ENCODE data around the gene PKNOX2.

The PKNOX2 gene, protein sequence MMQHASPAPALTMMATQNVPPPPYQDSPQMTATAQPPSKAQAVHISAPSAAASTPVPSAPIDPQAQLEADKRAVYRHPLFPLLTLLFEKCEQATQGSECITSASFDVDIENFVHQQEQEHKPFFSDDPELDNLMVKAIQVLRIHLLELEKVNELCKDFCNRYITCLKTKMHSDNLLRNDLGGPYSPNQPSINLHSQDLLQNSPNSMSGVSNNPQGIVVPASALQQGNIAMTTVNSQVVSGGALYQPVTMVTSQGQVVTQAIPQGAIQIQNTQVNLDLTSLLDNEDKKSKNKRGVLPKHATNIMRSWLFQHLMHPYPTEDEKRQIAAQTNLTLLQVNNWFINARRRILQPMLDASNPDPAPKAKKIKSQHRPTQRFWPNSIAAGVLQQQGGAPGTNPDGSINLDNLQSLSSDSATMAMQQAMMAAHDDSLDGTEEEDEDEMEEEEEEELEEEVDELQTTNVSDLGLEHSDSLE

GRCh38 chr11:125164422-125165110 is at the start of gene PKNOX2:
TSS of gene PKNOX2 (plus strand) at chr11:125164751. CDS start at chr11:125351306, 186,555 bp downstream.
- TF ChIP-seq, protein P1, sequence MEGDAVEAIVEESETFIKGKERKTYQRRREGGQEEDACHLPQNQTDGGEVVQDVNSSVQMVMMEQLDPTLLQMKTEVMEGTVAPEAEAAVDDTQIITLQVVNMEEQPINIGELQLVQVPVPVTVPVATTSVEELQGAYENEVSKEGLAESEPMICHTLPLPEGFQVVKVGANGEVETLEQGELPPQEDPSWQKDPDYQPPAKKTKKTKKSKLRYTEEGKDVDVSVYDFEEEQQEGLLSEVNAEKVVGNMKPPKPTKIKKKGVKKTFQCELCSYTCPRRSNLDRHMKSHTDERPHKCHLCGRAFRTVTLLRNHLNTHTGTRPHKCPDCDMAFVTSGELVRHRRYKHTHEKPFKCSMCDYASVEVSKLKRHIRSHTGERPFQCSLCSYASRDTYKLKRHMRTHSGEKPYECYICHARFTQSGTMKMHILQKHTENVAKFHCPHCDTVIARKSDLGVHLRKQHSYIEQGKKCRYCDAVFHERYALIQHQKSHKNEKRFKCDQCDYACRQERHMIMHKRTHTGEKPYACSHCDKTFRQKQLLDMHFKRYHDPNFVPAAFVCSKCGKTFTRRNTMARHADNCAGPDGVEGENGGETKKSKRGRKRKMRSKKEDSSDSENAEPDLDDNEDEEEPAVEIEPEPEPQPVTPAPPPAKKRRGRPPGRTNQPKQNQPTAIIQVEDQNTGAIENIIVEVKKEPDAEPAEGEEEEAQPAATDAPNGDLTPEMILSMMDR (conservative IDR thresholded peaks at IDR 0.05) = peak; percentile 88
- TF ChIP-seq ZFX (IDR thresholded peaks at IDR 0.05) = no peak
- peak within 1 kb of the TSS; percentile 42 for H3K27ac ChIP-seq

GRCh38 chr11:125117429-125117828 is 47.1 kb upstream of the PKNOX2 start:
- no peak overlapping the region for H3K27ac ChIP-seq
- TF ChIP-seq, protein P1 (conservative IDR thresholded peaks at IDR 0.05) = no peak
- no peak for TF ChIP-seq ZFX (IDR thresholded peaks at IDR 0.05)

DNA sequence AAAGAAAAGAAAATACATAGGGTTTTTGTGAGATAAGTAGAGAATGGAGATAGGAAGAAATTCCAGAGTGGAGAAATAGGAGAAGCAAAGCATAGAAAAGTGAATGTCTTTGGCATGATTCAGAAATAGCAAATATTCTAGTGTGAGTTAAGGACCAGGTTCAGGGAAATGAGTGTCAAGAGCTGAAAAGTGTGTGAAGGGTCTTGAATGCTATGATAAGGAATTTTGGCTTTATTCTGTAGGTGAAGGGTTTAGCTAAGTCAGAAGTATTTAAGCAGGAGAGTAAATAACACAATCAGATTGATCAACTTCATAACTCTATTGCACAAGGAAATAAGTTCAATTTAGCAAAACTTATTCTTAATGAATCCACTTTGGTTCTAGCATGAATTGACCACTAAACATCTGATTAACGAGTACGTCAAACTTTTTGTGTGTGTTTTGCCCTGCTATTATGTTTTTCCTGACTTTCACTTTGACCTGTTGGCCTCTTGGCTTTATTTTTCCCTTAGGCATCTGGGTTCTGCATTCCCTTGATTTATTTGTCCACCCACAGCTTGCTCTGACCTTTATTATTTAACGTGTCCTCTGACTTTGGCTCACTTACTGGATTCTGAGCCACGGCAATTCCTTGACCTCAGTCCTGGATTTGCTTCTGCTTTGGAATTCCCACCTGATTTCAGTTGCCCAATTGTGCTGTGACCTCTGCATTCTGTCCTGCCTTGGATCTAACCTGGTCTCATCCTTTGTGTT is 41.2 kb upstream of the PKNOX2 start:
- H3K27ac ChIP-seq = no peak overlapping the region

GRCh38 chr11:125123947-125124617 is 40.5 kb upstream of the PKNOX2 start:
- no peak for TF ChIP-seq ZFX (IDR thresholded peaks at IDR 0.05)
- TF ChIP-seq, protein P1 (conservative IDR thresholded peaks at IDR 0.05) = peak; percentile 87

More for the DNA sequence above, 41.2 kb upstream of the PKNOX2 start:
- TF ChIP-seq, protein P1 (conservative IDR thresholded peaks at IDR 0.05) = no peak
- no peak for TF ChIP-seq ZFX (IDR thresholded peaks at IDR 0.05)

DNA sequence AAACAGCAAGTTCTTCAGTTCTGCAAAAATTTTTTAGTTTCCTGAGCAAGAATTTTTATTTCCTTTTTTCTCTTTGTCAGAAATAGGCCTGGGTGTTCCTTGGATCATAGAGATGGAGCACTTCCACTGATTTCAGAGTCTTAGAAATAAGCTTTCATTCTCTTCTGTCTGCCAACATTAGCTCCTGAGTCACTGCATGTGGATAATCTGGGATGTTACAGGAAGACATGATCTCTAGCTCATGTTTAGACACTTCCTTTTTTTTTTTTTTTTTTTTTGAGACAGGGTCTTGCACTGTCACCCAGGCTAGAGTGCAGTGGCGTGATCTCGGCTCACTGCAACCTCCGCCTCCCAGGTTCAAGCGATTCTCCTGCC is 39.9 kb upstream of the PKNOX2 start:
- TF ChIP-seq, protein P1 (conservative IDR thresholded peaks at IDR 0.05) = no peak
- TF ChIP-seq ZFX (IDR thresholded peaks at IDR 0.05) = no peak
- no peak overlapping the region for H3K27ac ChIP-seq

More at GRCh38 chr11:125123947-125124617, 40.5 kb upstream of the PKNOX2 start:
- no peak overlapping the region for H3K27ac ChIP-seq

DNA sequence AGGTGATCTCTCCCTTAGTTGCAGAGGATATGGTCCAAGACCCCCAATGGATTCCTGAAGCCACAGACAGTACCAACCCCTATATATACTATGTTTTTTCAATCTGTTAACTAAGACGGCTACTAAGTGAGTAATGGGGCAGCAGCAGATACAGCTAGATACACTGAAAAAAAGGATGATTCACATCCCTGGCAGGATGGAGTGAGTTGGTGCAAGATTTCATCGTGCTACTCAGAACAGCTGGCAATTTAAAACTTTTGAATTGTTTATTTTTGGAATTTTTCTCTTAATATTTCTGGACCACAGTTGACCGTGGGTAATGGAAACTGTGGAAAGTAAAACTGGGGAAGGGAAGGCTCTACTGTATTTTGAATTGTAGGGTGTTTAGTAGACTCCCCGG is 36.1 kb upstream of the PKNOX2 start:
- H3K27ac ChIP-seq = no peak overlapping the region
- TF ChIP-seq, protein P1 (conservative IDR thresholded peaks at IDR 0.05) = no peak
- TF ChIP-seq ZFX (IDR thresholded peaks at IDR 0.05) = no peak

Data from C4-2B (cell line).